GM19372 (cell line): ENCODE measurements around the gene REPS2.

ENCODE experiments used
- ATAC-seq: cut with Tn5 transposase; IDR thresholded peaks from one replicate; pipeline ENCODE4 v1.9.1; 2021; ENCODE audit warnings: mild to moderate bottlenecking, low read depth, moderate library complexity; ENCODE audit not compliant: unreplicated experiment

Gene REPS2

DNA sequence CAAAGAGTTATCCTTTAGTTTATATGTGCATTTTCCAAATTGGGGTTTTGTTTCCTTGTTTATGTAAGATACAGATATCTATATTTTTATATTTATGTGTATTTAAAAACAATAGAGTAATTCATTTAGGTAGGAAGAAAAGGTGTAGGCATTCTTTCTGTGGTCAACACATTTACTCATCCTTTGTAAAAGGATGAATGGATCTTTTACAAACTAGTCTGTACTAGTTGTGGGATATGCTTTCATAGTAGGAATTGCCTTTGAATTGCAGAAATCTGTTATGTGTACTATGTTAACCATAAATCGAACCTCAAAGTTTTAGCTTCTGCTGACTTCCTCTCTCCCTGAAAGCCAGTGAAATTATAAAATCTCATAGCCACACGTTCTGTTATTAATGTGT is 128.5 kb downstream of the REPS2 start:
- no peak for ATAC-seq

DNA sequence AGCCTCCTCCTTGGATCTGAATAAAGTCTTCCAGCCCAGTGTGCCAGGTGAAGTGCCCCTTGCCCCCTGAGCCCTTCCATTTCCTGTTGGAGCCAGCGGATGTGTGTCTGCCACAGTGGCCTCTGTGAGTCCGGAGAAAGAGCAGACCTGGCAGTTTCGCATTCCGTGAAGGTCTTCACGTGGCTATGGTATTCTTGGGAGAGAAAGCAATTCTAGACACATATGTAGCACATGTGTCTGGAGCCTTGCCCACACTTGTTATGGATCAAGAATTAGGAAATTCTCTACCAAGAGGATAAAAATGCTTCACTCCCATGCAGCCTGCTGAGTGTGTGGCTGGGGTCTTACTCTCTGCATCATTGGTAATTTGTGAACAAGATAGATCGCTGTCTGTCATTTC is 130.9 kb downstream of the REPS2 start:
- ATAC-seq: no peak

DNA sequence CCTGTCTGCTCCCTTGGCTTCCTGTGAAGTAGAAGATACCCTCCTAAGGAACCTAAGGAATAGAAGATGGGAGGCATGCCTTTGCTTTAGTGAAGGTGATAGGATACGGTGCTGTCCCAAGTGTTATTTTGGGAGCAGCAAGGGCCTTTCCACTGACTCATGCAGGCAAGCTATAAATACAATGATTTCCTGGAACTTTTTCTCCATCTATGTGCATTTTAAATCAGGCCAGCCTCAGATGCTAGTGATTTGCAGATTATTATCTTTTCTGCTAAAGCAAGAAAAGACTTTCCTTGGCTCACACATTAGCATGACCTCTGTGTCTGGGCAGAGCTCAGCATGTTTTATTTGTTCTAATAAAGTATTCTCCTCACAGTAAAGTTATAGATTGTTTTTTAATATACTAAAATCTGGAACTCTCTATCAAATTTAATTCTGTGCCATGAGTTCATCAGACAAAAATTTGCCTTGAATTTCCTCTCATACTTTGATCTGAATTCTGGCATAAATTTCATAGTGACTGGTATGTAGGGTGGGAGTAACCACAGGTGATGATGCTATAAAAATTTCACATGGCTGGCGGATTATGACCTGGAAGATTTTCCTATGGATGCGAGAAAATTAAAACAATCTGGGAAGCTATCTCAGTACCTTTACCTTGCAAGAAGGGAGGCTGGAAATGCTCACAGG is 131.7 kb downstream of the REPS2 start:
- ATAC-seq: no peak

DNA sequence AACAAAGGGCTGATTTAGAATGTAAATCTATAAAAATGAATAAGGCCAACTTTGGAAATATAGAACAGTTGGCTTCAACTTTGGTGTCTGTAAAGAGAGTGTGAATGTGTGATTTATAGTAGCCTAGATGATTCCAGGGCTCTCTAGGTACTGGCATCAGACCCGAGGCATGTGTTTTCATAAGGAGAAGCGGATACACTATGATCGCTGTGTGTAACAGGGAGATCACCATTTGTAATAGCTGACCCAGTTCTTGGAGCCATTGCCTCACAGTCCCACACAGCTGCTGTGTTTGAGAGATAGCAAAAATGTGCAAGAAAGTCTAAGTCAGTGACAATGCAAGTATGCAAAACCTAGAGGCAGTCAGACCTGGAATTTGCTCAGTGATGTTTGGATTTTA is 135.1 kb downstream of the REPS2 start:
- no peak for ATAC-seq

DNA sequence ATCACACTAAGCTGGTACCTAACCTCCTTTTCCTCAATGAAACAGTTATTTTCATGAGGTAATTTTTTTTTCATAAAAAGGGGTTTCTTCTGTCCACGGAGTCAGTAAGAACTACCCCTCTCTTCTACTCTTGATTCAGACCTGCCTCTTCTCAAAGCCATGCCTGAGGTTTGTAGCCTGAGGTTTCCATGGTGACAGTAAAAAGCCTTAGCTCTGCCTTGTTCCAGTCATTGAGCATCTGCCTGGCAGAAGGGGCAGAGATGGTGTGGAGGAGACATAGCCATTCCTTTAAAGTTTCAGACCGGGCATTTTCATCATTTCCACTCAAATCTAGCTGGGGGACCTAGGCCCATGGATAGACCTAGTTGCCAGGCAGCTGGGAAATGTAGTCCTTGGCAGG is 135.5 kb downstream of the REPS2 start:
- no peak for ATAC-seq

DNA sequence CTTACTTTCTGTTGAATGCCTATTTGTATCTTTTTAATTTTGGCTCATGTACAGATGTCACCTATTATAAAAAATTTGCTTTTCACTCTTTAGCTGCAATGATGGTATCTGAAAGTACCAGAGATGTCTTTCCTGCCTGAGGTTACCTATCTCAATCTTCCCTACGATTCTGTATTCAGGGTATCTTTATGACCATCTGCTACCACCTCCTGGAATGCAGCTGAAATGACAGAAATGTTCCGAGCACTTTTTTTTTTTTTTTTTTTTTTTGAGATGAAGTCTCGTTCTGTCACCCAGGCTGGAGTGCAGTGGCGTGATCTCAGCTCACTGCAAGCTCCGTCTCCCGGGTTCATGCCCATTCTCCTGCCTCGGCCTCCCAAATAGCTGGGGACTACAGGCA is 136.4 kb downstream of the REPS2 start:
- ATAC-seq: no peak

DNA sequence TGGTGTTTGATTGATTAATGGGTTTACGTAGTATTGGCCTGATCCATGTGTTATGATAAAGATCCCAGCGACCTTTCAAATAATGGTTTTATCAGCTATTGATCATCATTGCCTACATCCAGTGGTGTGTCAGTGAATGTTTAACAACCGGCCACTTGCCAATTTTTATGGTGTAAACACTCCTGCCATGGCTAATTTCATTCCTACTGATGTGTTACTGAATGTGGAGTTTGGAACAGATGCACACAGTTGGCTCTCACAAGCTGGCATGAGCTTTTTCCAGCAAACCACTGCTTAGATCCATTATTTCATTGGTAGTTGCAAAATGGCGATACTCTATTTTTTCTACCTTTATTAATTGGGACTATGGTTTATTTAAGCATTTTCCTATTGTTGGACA is 139.9 kb downstream of the REPS2 start:
- ATAC-seq: no peak

DNA sequence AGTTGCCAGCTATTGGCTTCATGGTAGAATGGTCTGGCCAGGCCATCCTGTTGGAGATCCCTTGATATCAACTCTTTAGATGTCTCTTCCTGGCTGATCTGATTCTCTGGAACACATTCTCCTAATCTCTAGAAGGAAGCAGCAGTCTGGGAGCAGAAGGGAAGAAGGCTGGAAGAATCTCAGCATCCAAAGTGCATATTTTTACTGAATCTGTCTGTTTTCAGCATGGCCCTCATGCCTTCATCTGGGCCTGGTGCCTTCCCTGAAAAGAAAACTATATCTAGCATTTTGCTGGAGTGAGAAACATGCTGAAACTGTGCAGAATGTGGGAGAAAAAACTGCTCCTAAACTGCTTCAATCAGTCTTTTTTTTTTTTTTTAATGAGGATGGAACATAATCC is 148.7 kb downstream of the REPS2 start:
- no peak for ATAC-seq

DNA sequence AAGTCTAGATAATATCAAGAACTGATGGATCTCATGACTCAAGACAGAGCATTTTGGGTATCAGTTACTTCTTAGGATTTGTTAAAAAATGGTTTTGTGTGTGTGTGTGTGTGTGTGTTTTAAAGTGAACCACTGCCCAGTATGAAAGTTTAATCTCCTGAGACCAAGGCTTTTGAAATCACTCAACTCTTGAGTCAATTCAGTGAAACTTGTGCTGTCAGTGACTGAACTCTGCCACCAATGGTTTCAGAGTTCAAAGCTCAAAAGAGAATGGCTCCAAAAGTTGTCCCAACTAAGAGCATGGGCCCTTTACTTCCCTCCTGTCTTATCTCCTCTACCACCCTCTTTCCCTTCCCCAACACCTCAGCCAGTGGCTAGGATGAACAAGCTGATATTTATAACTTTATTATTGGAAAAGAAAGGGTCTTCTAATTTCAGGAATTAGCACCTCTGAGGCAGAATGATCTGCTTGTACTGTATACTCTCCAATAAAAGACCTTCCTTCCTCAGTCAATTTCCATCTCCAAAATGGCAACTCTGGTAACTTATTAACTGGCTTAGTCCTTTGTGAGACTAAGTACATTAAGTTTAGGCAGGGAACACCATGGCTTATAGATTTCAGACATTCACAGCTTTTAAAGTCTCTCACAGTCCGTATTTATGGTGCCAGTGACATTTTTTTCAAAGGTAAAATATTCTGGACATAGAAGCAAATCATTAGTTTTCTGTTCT is 152.2 kb downstream of the REPS2 start:
- ATAC-seq: no peak

DNA sequence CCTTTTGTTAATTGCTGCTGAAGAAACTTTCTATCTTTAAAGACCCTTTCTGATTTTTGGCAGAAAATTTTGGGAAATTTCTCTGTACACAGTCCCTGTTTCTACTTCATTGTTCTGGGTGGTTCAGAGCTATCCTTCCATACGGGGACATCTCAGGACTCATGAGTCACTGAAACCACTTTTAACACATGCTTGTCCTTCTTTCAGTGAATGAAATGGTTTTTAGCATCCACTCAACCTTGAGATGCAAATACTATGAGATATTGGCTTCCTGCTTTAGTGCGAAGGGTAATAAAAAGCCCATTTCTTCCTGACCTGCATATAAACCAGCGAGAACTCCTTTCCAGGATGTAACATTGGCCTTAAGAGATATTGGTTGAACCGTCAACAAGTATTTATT is 158.0 kb downstream of the REPS2 start:
- no peak for ATAC-seq

DNA sequence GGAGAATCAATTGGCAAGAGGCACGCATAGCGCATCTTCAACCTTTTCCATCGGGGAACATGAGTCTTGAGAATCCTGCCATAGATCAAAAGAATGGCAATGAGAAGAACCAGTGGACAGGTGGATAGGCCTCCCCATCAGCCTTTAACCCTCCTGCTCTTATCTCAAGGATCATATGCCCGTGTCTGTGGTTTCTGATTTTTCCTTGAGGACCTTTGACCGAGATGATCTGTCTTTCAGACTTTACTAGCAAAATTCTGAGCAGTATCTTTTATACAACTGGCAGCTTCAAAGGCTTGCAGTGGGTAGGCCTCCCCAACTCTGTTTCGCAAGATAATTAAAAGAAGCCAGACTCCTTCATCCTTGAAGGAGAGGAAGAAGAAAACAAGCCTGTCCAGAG is 174.4 kb downstream of the REPS2 start:
- ATAC-seq: no peak

DNA sequence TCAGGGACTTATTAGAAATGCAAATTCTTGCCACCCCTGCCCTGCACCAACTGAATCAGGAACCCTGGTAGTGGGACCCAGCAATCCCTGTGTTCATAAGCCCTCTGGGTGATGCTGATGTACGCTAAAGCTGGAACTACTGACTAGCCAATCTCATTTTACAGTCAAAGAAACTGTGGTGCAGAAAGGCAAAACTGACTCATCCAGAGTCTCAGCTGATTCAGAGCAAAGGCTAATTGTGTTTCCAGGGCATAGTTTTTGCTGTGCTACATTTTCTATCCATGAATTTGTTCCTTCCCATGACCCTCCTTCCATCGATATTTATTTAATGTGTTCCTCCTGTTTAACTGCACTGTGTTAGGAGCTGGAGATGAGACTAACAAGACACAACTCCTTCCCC is 207.5 kb downstream of the REPS2 start:
- no peak for ATAC-seq

DNA sequence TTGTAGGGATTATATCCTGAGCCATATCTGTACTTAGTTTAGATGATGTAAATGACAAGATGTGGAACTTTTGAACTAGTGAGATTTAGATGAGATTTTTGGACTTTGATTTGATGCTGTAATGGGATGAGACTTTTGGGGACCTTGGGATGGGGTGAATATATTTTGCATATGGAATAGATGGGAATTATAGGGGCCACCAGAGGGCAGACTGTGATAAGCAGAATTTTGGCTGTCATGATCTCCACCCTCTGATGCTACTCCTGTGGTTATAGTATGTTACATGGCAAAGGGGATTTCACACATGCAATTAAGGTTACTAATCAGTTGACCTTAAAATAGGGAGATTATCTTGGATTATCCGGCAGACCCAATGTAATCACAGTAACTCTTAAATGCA is 214.5 kb downstream of the REPS2 start:
- ATAC-seq: no peak

DNA sequence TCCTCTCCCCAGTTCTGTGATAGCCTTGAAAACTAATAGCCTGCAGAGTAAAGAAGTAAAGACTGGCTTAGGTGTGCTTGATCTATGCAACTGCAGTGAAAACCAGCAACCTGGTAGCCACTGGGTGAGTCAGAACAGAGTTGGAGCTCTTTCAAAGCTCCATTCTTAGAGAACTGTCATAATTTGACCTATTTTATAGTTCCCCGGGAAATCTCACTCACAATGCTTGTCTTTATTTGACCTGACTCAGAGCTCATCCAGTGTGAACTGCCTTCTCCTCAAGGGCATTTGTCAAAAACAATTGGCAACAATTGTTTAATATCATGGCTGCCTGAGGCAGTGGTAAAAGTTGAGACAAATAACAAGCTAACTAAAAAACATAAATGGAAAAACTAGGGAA is 215.5 kb downstream of the REPS2 start:
- ATAC-seq: no peak

DNA sequence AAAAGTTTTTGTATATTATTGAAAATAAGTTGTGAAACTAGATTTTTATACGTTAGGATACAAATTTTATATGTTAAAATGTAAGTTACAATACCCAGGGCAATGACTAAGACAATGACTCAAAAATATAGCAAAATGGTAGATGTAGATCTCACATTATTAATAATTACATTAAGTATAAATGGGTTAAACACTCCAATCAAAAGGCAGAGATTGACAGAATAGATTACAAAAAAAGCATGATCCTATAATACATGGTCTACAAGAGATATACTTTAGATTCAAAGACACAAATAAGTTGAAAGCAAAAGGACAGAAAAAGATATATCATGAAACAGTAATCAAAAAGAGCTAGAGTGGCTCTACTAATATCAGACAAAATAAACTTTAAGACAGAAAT is 217.6 kb downstream of the REPS2 start:
- ATAC-seq: no peak

DNA sequence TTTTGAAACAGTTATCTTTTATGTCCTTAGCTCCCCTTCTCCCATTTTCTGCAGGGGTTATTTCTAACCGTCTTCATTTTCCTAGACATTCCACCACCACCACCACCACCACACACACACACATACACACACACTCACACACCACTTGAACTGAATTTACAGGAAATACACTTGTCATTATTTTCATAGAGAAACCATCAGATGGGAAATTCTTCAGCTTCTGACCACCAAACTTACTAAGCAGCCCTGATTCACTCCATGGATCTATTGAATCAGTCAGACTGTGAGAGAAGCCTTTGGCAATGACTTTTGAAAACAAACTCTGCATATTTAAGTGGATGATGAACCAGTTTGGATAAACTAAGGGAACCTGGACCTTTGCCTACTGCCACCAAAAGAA is 218.5 kb downstream of the REPS2 start:
- ATAC-seq: no peak

DNA sequence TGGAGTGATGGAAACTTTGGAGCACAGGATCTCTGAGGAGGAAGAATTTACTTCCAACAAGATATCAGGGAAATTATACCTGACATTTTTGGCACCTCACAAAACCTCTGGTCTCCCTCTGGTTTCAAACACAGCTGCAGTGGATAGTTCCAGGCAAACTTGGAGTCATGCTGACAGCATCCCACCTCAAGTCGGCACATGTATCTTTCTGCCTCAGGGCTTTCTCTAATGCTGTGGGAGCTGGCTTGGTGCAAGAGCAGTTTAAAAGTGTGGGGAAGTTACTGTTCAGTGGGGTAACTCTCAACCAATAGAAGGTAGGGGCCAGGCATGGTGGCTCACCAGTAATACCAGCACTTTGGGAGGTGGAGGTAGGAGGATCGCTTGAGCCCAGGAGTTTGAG is 221.5 kb downstream of the REPS2 start:
- ATAC-seq: no peak

DNA sequence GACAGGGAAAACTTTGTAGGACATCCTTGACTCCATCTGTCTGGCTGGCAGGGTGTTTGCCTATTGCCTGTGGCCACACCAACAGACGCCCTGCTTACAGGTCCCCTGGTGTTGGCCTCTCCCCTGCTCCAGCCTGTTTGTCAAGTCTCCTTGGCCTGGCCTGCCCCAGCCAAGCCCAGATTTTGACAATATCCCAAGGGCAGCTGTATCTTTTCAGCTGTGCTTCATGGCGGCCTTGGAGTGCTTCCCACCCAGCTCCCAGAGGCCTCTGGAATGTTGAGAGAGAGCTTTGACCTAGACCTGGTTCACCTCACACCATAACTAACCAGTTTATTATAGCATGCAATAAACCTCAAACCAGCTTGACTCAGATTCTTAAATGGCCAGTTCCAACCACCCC is 224.5 kb downstream of the REPS2 start:
- ATAC-seq: no peak

DNA sequence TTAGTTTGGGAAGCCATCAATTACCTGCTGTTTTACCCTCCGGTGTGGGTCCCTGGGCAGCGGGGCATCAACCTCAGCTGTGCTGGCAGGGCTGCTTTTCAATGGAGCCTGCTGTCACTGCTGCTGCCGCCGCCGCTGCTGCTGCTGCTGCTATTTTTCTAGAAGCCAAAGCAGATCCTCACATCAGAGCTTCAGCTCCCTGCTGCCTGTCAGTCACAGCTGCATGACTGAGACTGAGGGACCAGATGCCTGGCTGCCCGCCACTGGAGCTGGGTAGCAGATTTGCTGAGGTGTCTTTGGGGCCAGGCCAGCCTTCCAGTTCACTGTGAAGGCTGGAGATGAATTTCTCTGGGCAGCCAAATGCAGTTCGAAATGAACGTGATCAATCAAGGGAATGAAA is 228.2 kb downstream of the REPS2 start:
- ATAC-seq: no peak

DNA sequence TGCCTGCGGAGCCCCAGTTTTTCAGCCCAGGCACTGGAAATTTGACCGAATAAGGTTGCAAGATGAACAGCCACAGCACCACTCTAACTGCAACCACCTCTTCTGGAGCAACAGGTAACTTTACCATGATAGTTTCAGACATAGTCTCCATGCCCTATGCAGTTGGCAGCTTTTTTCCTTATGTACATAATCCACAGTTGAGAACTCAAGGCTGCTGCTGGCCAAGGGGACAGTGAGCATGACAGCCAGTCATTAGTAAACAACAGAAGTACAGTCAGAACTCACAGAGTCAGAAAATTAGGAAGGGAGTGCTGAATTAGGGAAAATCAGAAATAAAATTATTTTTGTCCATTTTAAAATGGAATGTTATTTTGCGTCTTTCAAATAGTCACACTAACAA is 235.9 kb downstream of the REPS2 start:
- ATAC-seq: no peak

DNA sequence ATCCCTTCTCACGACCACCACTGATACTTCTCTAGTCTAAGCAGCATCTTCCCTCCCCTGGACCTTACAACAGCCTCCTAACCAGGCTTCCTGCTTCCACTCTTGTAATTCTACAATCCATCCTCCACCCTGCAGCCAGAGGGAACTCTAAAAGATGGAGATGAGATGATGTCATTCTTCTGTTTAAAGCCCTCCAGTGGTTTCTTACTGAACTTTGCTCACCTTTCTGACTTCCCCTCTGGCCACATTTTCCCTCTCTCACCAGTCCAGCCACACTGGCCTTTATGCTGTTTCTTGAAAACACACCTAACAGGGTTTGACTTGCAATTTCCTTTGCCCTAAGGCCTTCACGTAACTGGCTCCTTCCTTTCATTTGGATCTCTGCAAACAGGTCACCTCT is 237.1 kb downstream of the REPS2 start:
- ATAC-seq: no peak

DNA sequence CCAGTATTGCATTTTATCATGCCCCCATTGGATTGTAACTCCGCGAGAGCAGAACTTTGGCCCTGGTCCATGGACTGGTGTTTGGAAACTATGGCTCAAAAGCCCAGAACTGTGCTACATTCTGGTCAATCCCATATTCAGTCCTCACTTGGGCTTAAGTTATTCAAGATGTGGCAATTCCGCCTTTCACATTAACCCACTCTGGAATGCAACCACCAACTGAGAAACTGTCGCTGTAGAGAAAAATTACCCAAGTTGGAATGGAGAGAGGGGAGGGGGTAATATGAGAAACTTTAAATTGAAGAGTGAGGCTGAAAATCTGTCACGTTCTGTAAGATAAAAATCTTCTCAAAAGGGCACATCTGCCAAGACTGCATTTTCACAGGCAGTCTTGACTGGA is 239.0 kb downstream of the REPS2 start:
- ATAC-seq: no peak
